ENCODE results near the gene PHYH. TPM values are rescaled to one million over a fixed set of nuclear protein-coding genes. Genes with fewer than 3 reads are reported as not detected.

Gene PHYH
- total and polyA plus RNA-seq, 11 donors, result 58.1 to 181 (median 147) TPM

DNA sequence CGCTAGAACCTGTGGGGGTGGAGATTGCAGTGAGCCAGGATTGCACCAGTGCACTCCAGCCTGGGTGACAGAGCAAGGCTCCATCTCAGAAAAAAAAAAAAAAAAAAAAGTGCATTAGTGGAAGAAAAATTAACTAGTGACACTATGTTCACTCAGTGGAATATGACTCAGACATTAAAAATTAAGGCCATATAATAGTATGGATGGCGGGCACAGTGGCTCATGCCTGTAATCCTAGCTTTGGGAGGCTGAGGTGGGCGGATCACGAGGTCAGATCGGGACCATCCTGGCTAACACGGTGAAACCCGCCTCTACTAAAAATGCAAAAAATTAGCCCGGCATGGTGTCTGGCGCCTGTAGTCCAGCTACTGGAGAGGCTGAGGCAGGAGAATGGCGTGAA is 3.4 kb downstream of the PHYH start:
- intact Hi-C loops (cut with DNase I), result loop anchor here in 2 of 10 donors (5.0 to 10.0 kb wide), 2 partner anchors 51 to 132 kb away; partner anchors contain the start of genes MCM10 (in 1 of the 2) and SEPHS1 (in 1 of the 2)
- no peak for ATAC-seq

GRCh38 chr10:13294784-13295183 is 5.1 kb downstream of the PHYH start:
- intact Hi-C loops (cut with DNase I), result loop anchor here in 2 of 10 donors (5.0 to 10.0 kb wide), 2 partner anchors 53 to 130 kb away; partner anchors contain the start of genes MCM10 (in 1 of the 2) and SEPHS1 (in 1 of the 2)
- DNase-seq (no peak), ATAC-seq (no peak)
- no peak overlapping the region for H3K4me3 ChIP-seq
- H3K27me3 ChIP-seq, result no peaks in the 10 kb centered on the region
- H3K27ac ChIP-seq, result no peak overlapping the region
- H3K9me3 ChIP-seq, result no peaks in the 10 kb centered on the region
- no peak for TF ChIP-seq POLR2A (IDR thresholded peaks at IDR 0.05)
- TF ChIP-seq, protein P1, sequence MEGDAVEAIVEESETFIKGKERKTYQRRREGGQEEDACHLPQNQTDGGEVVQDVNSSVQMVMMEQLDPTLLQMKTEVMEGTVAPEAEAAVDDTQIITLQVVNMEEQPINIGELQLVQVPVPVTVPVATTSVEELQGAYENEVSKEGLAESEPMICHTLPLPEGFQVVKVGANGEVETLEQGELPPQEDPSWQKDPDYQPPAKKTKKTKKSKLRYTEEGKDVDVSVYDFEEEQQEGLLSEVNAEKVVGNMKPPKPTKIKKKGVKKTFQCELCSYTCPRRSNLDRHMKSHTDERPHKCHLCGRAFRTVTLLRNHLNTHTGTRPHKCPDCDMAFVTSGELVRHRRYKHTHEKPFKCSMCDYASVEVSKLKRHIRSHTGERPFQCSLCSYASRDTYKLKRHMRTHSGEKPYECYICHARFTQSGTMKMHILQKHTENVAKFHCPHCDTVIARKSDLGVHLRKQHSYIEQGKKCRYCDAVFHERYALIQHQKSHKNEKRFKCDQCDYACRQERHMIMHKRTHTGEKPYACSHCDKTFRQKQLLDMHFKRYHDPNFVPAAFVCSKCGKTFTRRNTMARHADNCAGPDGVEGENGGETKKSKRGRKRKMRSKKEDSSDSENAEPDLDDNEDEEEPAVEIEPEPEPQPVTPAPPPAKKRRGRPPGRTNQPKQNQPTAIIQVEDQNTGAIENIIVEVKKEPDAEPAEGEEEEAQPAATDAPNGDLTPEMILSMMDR (IDR thresholded peaks at IDR 0.05), result no peak
- 93 to 100% (median 97%) methylated on average over 2 of the region's 2 CpGs for WGBS, 4 donors
- peaks cover 0 to 12% (median 5%) of the 10 kb centered on the region in 12 donors for H3K4me1 ChIP-seq
- peaks cover 5 to 62% (median 41%) of the 10 kb centered on the region in 9 donors for H3K36me3 ChIP-seq

More for the DNA sequence above, 3.4 kb downstream of the PHYH start:
- Histone ChIP-seq H3K4me3 (no peak overlapping the region), H3K27me3 (no peaks in the 10 kb centered on the region), H3K27ac (no peak overlapping the region), H3K36me3 (peaks cover 5 to 47% (median 36%) of the 10 kb centered on the region in 9 donors), H3K4me1 (peaks cover 0 to 26% (median 15%) of the 10 kb centered on the region in 12 donors), H3K9me3 (no peaks in the 10 kb centered on the region)
- TF ChIP-seq, protein P1 (IDR thresholded peaks at IDR 0.05), result no peak
- TF ChIP-seq POLR2A (IDR thresholded peaks at IDR 0.05), result no peak
- no peak for DNase-seq
- WGBS, 4 donors, result 86 to 94% (median 90%) methylated on average over 10 of the region's 10 CpGs

DNA sequence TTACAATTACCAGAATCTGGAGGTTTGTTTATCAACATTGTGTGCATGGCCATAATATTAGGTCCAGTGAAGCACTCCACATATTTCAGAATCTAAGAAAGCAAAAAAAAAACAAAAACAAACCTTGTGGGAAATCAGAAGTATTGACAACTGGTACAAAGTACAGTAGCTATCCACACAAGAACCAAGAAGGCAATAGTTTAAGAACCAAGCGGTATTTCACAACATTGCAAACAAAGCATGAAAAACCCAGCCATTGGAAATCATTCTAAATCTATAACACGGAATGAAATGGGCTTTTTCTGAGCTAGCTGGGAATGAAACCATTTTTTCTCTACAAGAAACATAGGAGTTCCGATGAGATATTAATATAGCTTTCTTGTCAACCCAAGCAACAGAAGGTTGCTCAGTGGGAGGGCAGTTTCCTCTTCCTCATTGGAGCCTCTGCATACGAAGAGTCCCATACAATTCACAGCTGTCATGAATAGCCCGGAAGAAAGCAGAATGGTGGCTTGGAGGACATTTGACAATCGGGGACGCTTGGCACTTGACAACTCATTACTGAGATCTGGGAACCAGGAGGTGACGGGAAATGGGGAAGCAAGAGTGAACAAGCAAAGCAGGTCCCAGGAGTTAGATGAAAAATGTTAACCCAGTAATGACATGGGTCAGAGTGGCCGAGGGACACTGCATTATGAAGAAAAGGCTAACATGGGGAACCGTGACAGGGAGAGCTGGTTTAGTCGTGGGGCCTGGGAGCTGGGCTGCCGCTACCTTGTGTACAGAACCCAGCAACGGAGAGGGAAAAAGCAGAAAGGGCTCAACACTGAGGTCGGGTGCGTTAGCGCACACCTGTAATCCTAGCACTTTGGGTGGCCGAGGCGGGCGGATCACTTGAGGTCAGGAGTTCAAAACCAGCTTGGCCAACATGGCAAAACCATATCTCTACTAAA is 7.8 kb downstream of the PHYH start:
- H3K4me3 ChIP-seq, result no peak overlapping the region
- ATAC-seq, result no peak
- H3K27ac ChIP-seq, result no peak overlapping the region
- intact Hi-C loops (cut with DNase I), result loop anchor here in 1 of 10 donors (10.0 kb wide), 1 partner anchor 127 kb away; the partner anchor contains the start of gene MCM10
- no peaks in the 10 kb centered on the region for H3K27me3 ChIP-seq
- no peaks in the 10 kb centered on the region for H3K4me1 ChIP-seq
- WGBS, 4 donors, result 92 to 95% (median 94%) methylated on average over 19 of the region's 19 CpGs
- H3K36me3 ChIP-seq, result peaks cover 5 to 83% (median 60%) of the 10 kb centered on the region in 9 donors
- no peak for DNase-seq
- TF ChIP-seq POLR2A (IDR thresholded peaks at IDR 0.05), result no peak
- TF ChIP-seq, protein P1 (IDR thresholded peaks at IDR 0.05), result no peak
- H3K9me3 ChIP-seq, result no peaks in the 10 kb centered on the region

GRCh38 chr10:13291061-13291460 is 8.8 kb downstream of the PHYH start:
- intact Hi-C loops (cut with DNase I), result loop anchor here in 1 of 10 donors (10.0 kb wide), 1 partner anchor 126 kb away; the partner anchor contains the start of gene MCM10

More at GRCh38 chr10:13291061-13291460, 8.8 kb downstream of the PHYH start:
- Histone ChIP-seq H3K36me3 (peaks cover 5 to 94% (median 69%) of the 10 kb centered on the region in 9 donors), H3K9me3 (no peaks in the 10 kb centered on the region), H3K4me1 (no peaks in the 10 kb centered on the region), H3K27me3 (no peaks in the 10 kb centered on the region), H3K4me3 (no peak overlapping the region), H3K27ac (no peak overlapping the region)
- ATAC-seq, result no peak
- TF ChIP-seq, protein P1 (IDR thresholded peaks at IDR 0.05), result no peak
- no peak for TF ChIP-seq POLR2A (IDR thresholded peaks at IDR 0.05)
- WGBS, 4 donors, result 86 to 96% (median 95%) methylated on average over 4 of the region's 4 CpGs
- no peak for DNase-seq

Measured in heart left ventricle (tissue), 16 donors.